H9 (cell line): ENCODE results near the gene MMP14. TPM values are rescaled to one million over a fixed set of nuclear protein-coding genes. Genes with fewer than 3 reads are reported as not detected.

Experiments
- DNase-seq: peaks from one replicate; pipeline ENCODE4 v3.0.0-alpha.2; 2017
- H2AFZ ChIP-seq: one replicate; pipeline ENCODE4 v1.6.1; 2013; ENCODE audit warnings: mild to moderate bottlenecking, low read length, control low read depth, moderate library complexity
- H2AK5ac ChIP-seq: 2 replicates; pipeline ENCODE4 v1.6.1; 2013; ENCODE audit warnings: low read length, control low read depth, mixed read lengths; ENCODE audit not compliant: insufficient read length
- H2BK120ac ChIP-seq: one replicate; pipeline ENCODE4 v1.6.1; 2013; ENCODE audit warnings: low read depth, mild to moderate bottlenecking, low read length, control low read depth, inconsistent platforms; ENCODE audit not compliant: poor library complexity, severe bottlenecking
- H2BK12ac ChIP-seq: 2 replicates; pipeline ENCODE4 v1.6.1; 2013; ENCODE audit warnings: low read length, control low read depth, mixed read lengths, low read depth; ENCODE audit not compliant: insufficient read length
- H2BK15ac ChIP-seq: 2 replicates; pipeline ENCODE4 v1.6.1; 2013; ENCODE audit warnings: low read depth, low read length, control low read depth
- H2BK20ac ChIP-seq: one replicate; pipeline ENCODE4 v1.6.1; 2013; ENCODE audit warnings: low read depth, mild to moderate bottlenecking, low read length, control low read depth, inconsistent platforms; ENCODE audit not compliant: poor library complexity, severe bottlenecking
- H2BK5ac ChIP-seq: 2 replicates; pipeline ENCODE4 v1.6.1; 2013; ENCODE audit warnings: low read length, control low read depth, mixed read lengths; ENCODE audit not compliant: insufficient read length
- H3K14ac ChIP-seq: 2 replicates; pipeline ENCODE4 v1.6.1; 2013; ENCODE audit warnings: low read length, control low read depth; ENCODE audit not compliant: insufficient read depth
- H3K18ac ChIP-seq: 2 replicates; pipeline ENCODE4 v1.6.1; 2013; ENCODE audit warnings: low read depth, mild to moderate bottlenecking, mixed read lengths, low read length, control low read depth; ENCODE audit not compliant: insufficient read length
- H3K23ac ChIP-seq: 2 replicates; pipeline ENCODE4 v1.6.1; 2013; ENCODE audit warnings: low read length, control low read depth, mixed read lengths, low read depth; ENCODE audit not compliant: insufficient read length
- H3K23me2 ChIP-seq: 2 replicates; pipeline ENCODE4 v1.6.1; 2013; ENCODE audit warnings: low read depth, mild to moderate bottlenecking, mixed read lengths, low read length, control low read depth; ENCODE audit not compliant: insufficient read length, poor library complexity, severe bottlenecking
- H3K27ac ChIP-seq: 2 replicates; pipeline ENCODE4 v1.5.1; 2013; ENCODE audit warnings: low read length, control low read depth, mixed read lengths, low read depth; ENCODE audit not compliant: insufficient read length
- H3K27me3 ChIP-seq: 2 replicates; pipeline ENCODE4 v1.6.1; 2013; ENCODE audit warnings: low read length, control low read depth, inconsistent platforms; ENCODE audit not compliant: insufficient read depth
- H3K4ac ChIP-seq: 2 replicates; pipeline ENCODE4 v1.6.1; 2013; ENCODE audit warnings: low read depth, mild to moderate bottlenecking, control low read depth, inconsistent platforms, low read length, moderate library complexity
- H3K4me1 ChIP-seq: 2 replicates; pipeline ENCODE4 v1.6.1; 2013; ENCODE audit warnings: low read length, control low read depth, inconsistent platforms; ENCODE audit not compliant: insufficient read depth
- H3K4me2 ChIP-seq: 2 replicates; pipeline ENCODE4 v1.6.1; 2013; ENCODE audit warnings: low read length, control low read depth, mixed read lengths; ENCODE audit not compliant: insufficient read length, insufficient read depth
- H3K56ac ChIP-seq: 2 replicates; pipeline ENCODE4 v1.6.1; 2013; ENCODE audit warnings: low read depth, mild to moderate bottlenecking, mixed read lengths, low read length, control low read depth; ENCODE audit not compliant: insufficient read length
- H3K79me1 ChIP-seq: 2 replicates; pipeline ENCODE4 v1.6.1; 2013; ENCODE audit warnings: low read depth, mild to moderate bottlenecking, moderate library complexity, low read length, control low read depth, inconsistent platforms; ENCODE audit not compliant: insufficient read depth, poor library complexity, severe bottlenecking
- H3K79me2 ChIP-seq: 2 replicates; pipeline ENCODE4 v1.6.1; 2013; ENCODE audit warnings: low read length, control low read depth, inconsistent platforms; ENCODE audit not compliant: insufficient read depth
- H3K9ac ChIP-seq: 2 replicates; pipeline ENCODE4 v1.6.1; 2013; ENCODE audit warnings: low read length, control low read depth, mixed read lengths; ENCODE audit not compliant: insufficient read length; ENCODE audit errors: extremely low read depth
- H3K9me3 ChIP-seq: one replicate; pipeline ENCODE4 v1.6.1; 2013; ENCODE audit warnings: low read depth, low read length, inconsistent platforms; ENCODE audit not compliant: control insufficient read depth
- H3T11ph ChIP-seq: one replicate; pipeline ENCODE4 v1.6.1; 2013; ENCODE audit warnings: mild to moderate bottlenecking, low read length, control low read depth, inconsistent platforms
- H4K20me1 ChIP-seq: one replicate; pipeline ENCODE4 v1.6.1; 2013; ENCODE audit not compliant: control insufficient read depth, insufficient read length, insufficient read depth
- H4K5ac ChIP-seq: 2 replicates; pipeline ENCODE4 v1.6.1; 2013; ENCODE audit warnings: low read depth, mild to moderate bottlenecking, mixed read lengths, low read length, control low read depth; ENCODE audit not compliant: insufficient read length
- H4K8ac ChIP-seq: replicated peaks from 2 replicates; pipeline ENCODE4 v1.6.1; 2013; ENCODE audit warnings: low read length, control low read depth, mixed read lengths, low read depth; ENCODE audit not compliant: insufficient read length
- H4K91ac ChIP-seq: 2 replicates; pipeline ENCODE4 v1.6.1; 2013; ENCODE audit warnings: low read depth, mild to moderate bottlenecking, moderate library complexity, mixed read lengths, low read length, control low read depth; ENCODE audit not compliant: insufficient read length
- H3K27ac Mint-ChIP-seq, 3 experiments: 2 replicates in 2 of 3; 3 replicates in 1 of 3; pipeline ENCODE4 v1.8.0; 2020 to 2021; ENCODE audit warnings: mixed read lengths in 3 of 3, mild to moderate bottlenecking in 1 of 3, moderate library complexity in 1 of 3
- H3K27me3 Mint-ChIP-seq: 2 replicates; pipeline ENCODE4 v1.8.0; 2021; ENCODE audit warnings: low read depth, mild to moderate bottlenecking, moderate library complexity, mixed read lengths
- H3K36me3 Mint-ChIP-seq, 3 experiments: 2 replicates in 2 of 3; 3 replicates in 1 of 3; pipeline ENCODE4 v1.8.0; 2020 to 2021; ENCODE audit warnings: low read depth in 3 of 3, mixed read lengths in 3 of 3; ENCODE audit not compliant: insufficient read depth in 1 of 3
- H3K4me1 Mint-ChIP-seq, 2 experiments: 2 replicates each; pipeline ENCODE4 v1.8.0; 2020; ENCODE audit warnings: mixed read lengths in 2 of 2
- H3K4me3 Mint-ChIP-seq, 2 experiments: 2 replicates in 1 of 2; 3 replicates in 1 of 2; pipeline ENCODE4 v1.8.0; 2020 to 2021; ENCODE audit warnings: mild to moderate bottlenecking in 2 of 2, mixed read lengths in 2 of 2, moderate library complexity in 1 of 2
- H3K9me3 Mint-ChIP-seq, 2 experiments: 2 replicates in 1 of 2; 3 replicates in 1 of 2; pipeline ENCODE4 v1.8.0; 2020; ENCODE audit warnings: mild to moderate bottlenecking in 2 of 2, mixed read lengths in 2 of 2, moderate library complexity in 1 of 2
- WGBS: extraction: QIAGEN DNeasy Blood & Tissue Kit; methylation state at CpG from one replicate; pipeline ENCODE4 v1.1.7; 2013; ENCODE audit warnings: missing lambda C conversion rate, low lambda C conversion rate, mixed read lengths; ENCODE audit not compliant: insufficient read length; ENCODE audit errors: extremely low coverage; 5-methylcytosine and 5-hydroxymethylcytosine counted together
- total RNA-seq: library from RNA; stranded (reverse); gene quantifications from 2 replicates; pipeline ENCODE4 v1.2.1, GENCODE V29; 2021
- TF ChIP-seq, protein P1 (sequence below): fragments of 200-600 bp; sonication (generic); conservative IDR thresholded peaks from 3 replicates; pipeline ENCODE4 v1.8.0; 2021; ENCODE audit warnings: antibody characterized with exemption, mild to moderate bottlenecking

MMP14 gene
- total RNA-seq, 1 experiment from 2014 or later: 56.5 TPM

DNA sequence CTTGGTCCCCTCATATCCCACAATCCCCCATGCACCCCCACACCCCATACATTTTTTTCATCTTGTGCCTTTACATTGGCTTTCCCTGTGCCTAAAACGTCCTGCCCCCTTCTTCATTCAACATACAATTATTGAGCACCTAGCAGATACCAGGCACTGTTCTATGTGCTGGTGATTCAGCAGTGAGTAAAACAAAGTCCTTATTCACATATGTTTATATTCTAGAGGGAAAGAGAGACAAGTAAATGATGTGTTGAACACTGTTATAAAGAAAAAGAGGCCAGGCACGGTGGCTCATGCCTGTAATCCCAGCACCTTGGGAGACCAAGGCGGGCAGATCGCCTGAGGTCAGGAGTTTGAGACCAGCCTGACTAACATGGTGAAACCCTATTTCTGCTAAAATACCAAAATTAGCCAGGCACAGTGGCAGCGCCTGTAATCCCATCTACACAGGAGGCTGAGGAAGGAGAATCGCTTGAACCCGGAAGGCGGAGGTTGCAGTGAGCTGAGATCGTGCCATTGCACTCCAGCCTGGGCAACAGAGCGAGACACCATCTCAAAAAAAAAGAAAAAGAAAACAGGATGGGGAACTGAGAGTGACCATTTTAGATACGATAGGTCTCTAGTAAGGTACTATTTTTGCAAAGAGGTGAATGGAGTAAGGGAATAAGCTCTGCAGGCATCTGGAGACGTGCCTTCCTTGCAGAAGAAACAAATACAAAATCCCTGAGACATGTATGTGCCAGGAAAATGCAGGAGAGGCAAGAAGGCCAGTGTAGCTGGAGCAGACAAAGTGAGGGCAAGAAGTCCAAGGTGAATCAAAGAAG, 33.3 kb upstream of the MMP14 start:
- no peaks in the 10 kb centered on the region for H3K9me3 ChIP-seq
- H3T11ph ChIP-seq: no peak overlapping the region
- H3K27ac ChIP-seq: no peak overlapping the region
- no peak for DNase-seq
- Mint-ChIP-seq H3K4me1 (peaks cover 6 to 8% of the 10 kb centered on the region in 2 experiments), H3K9me3 (no peaks in the 10 kb centered on the region), H3K27me3 (no peaks in the 10 kb centered on the region; the same call in 1 of the 2 replicates), H3K4me3 (no peak overlapping the region), H3K36me3 (no peaks in the 10 kb centered on the region), H3K27ac (no peak overlapping the region; a peak in 1 of 7 replicates)
- no peaks in the 10 kb centered on the region for H3K4me1 ChIP-seq
- H3K27me3 ChIP-seq: no peaks in the 10 kb centered on the region
- no peak overlapping the region for H2AK5ac ChIP-seq
- H3K79me1 ChIP-seq: no peaks in the 10 kb centered on the region
- H2BK20ac ChIP-seq: no peak overlapping the region
- no peak overlapping the region for H2BK12ac ChIP-seq
- no peak overlapping the region for H3K23ac ChIP-seq
- H3K23me2 ChIP-seq: no peaks in the 10 kb centered on the region
- WGBS: no CpG with 5 or more reads among the region's 12 CpGs
- H3K4me2 ChIP-seq: no peak overlapping the region
- H3K79me2 ChIP-seq: no peaks in the 10 kb centered on the region
- H2AFZ ChIP-seq: no peak overlapping the region
- H3K4ac ChIP-seq: no peak overlapping the region
- H4K5ac ChIP-seq: no peak overlapping the region
- no peak overlapping the region for H2BK15ac ChIP-seq
- no peak overlapping the region for H3K18ac ChIP-seq
- H4K8ac ChIP-seq: no peak overlapping the region
- H4K91ac ChIP-seq: no peak overlapping the region
- no peak overlapping the region for H3K14ac ChIP-seq
- no peak overlapping the region for H3K56ac ChIP-seq
- no peak overlapping the region for H2BK120ac ChIP-seq
- H3K9ac ChIP-seq: no peak overlapping the region
- no peaks in the 10 kb centered on the region for H4K20me1 ChIP-seq
- no peak overlapping the region for H2BK5ac ChIP-seq
- TF ChIP-seq, protein P1, sequence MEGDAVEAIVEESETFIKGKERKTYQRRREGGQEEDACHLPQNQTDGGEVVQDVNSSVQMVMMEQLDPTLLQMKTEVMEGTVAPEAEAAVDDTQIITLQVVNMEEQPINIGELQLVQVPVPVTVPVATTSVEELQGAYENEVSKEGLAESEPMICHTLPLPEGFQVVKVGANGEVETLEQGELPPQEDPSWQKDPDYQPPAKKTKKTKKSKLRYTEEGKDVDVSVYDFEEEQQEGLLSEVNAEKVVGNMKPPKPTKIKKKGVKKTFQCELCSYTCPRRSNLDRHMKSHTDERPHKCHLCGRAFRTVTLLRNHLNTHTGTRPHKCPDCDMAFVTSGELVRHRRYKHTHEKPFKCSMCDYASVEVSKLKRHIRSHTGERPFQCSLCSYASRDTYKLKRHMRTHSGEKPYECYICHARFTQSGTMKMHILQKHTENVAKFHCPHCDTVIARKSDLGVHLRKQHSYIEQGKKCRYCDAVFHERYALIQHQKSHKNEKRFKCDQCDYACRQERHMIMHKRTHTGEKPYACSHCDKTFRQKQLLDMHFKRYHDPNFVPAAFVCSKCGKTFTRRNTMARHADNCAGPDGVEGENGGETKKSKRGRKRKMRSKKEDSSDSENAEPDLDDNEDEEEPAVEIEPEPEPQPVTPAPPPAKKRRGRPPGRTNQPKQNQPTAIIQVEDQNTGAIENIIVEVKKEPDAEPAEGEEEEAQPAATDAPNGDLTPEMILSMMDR: no peak
